Caco-2 (cell line): ENCODE measurements around the gene FAM25C. TPM values are rescaled to one million over a fixed set of nuclear protein-coding genes. Genes with fewer than 3 reads are reported as not detected.
"Not testable (repeated sequence)": the region's sequence is repeated elsewhere in the genome, so short reads cannot be mapped to it uniquely, and the experiment has no call there.

Experiments
- Bru-seq: library from RNA; stranded (reverse); fragments of 400-500 nt; gene quantifications from one replicate; lab custom pipeline; 2021; lab: Mats Ljungman, UMichigan
- BruChase-seq, 2 experiments: library from RNA; stranded (reverse); fragments of 400-500 nt; gene quantifications; one replicate each; lab custom pipeline; 2021; lab: Mats Ljungman, UMichigan
- BruUV-seq: library from RNA; stranded (reverse); fragments of 400-500 nt; replicated peaks from 2 replicates; lab custom pipeline; 2021; lab: Mats Ljungman, UMichigan
- CTCF ChIA-PET: fragments of 300-600 bp; sonication (Branson Sonifier 250); formaldehyde crosslinking; loops from one replicate; lab custom pipeline; 2022; ENCODE audit warnings: antibody characterized with exemption; lab: Charles Lee
- POLR2A ChIA-PET: fragments of 300-600 bp; sonication (Branson Sonifier 250); formaldehyde crosslinking; loops from one replicate; lab custom pipeline; 2022; ENCODE audit warnings: antibody characterized with exemption; lab: Charles Lee
- DNase-seq, 2 experiments: peaks; one replicate each; pipeline versions ENCODE4 v3.0.0 to v3.0.0-alpha.2; 2020 to 2022
- H3K27me3 ChIP-seq: replicated peaks from 2 replicates; pipeline ENCODE4 v1.6.0; 2011; ENCODE audit warnings: low read length; ENCODE audit not compliant: control insufficient read depth, insufficient read depth
- H3K36me3 ChIP-seq: 2 replicates; pipeline ENCODE4 v1.5.1; 2011; ENCODE audit warnings: low read length; ENCODE audit not compliant: control insufficient read depth, insufficient read depth
- H3K4me1 ChIP-seq: fragments of 250-450 bp; sonication (Bioruptor Pico); 2 replicates; pipeline ENCODE4 v1.5.1; 2020; ENCODE audit warnings: mild to moderate bottlenecking
- H3K4me3 ChIP-seq: 2 replicates; pipeline ENCODE4 v1.5.1; 2011; ENCODE audit warnings: low read depth, mild to moderate bottlenecking, control low read depth, low read length
- H3K9me3 ChIP-seq: fragments of 250-450 bp; sonication (Bioruptor Pico); 2 replicates; pipeline ENCODE4 v1.5.1; 2020; ENCODE audit warnings: mild to moderate bottlenecking, moderate library complexity
- H3K27ac Mint-ChIP-seq: one replicate; pipeline ENCODE4 v1.8.0; 2022; ENCODE audit warnings: mixed read lengths; ENCODE audit not compliant: unreplicated experiment
- H3K27me3 Mint-ChIP-seq: one replicate; pipeline ENCODE4 v1.8.0; 2022; ENCODE audit warnings: mixed read lengths; ENCODE audit not compliant: insufficient read depth, unreplicated experiment
- H3K36me3 Mint-ChIP-seq: one replicate; pipeline ENCODE4 v1.8.0; 2022; ENCODE audit warnings: mild to moderate bottlenecking, mixed read lengths; ENCODE audit not compliant: insufficient read depth, unreplicated experiment
- H3K4me1 Mint-ChIP-seq: one replicate; pipeline ENCODE4 v1.8.0; 2022; ENCODE audit warnings: low read depth, mixed read lengths; ENCODE audit not compliant: unreplicated experiment
- H3K4me3 Mint-ChIP-seq: one replicate; pipeline ENCODE4 v1.8.0; 2022; ENCODE audit warnings: mild to moderate bottlenecking, moderate library complexity, mixed read lengths; ENCODE audit not compliant: unreplicated experiment
- H3K9me3 Mint-ChIP-seq: one replicate; pipeline ENCODE4 v1.8.0; 2022; ENCODE audit warnings: mixed read lengths; ENCODE audit not compliant: unreplicated experiment
- intact Hi-C: fragments of 100-400 bp; cut with micrococcal nuclease; formaldehyde crosslinking; loops from one replicate; pipeline ENCODE4 v1.10.0; 2022; ENCODE audit not compliant: unreplicated experiment
- long read RNA-seq: library from polyadenylated mRNA; stranded (forward); transcript quantifications from one replicate; pipeline ENCODE4 v2.0.0, GENCODE V29; 2022
- total RNA-seq: library from RNA; stranded (reverse); gene quantifications from 2 replicates; pipeline ENCODE4 v1.2.3, GENCODE V29; 2022

FAM25C gene
- total RNA-seq: not detected in 2 replicates
- not detected for Bru-seq, nascent RNA
- BruChase-seq, experiment 1, labeled RNA remaining after a 2-hour chase: not detected
- BruChase-seq, experiment 2, labeled RNA remaining after a 6-hour chase: not detected
- long read RNA-seq: 0 reads

GRCh38 chr10:47999691-48000090 lies at the start of gene FAM25C:
Gene FAM25C (minus strand): TSS chr10:47999791. CDS start chr10:47999765, 26 bp downstream.
- H3K36me3 Mint-ChIP-seq, DNase-seq, H3K4me3 ChIP-seq, H3K27me3 ChIP-seq, CTCF ChIA-PET, POLR2A ChIA-PET, H3K4me3 Mint-ChIP-seq, H3K27me3 Mint-ChIP-seq, BruUV-seq, H3K9me3 Mint-ChIP-seq, H3K9me3 ChIP-seq, H3K4me1 ChIP-seq, H3K36me3 ChIP-seq, H3K27ac Mint-ChIP-seq, intact Hi-C loops, H3K4me1 Mint-ChIP-seq: not testable (repeated sequence)

- H3K4me1 ChIP-seq, CTCF ChIA-PET, H3K36me3 Mint-ChIP-seq, H3K27me3 Mint-ChIP-seq, intact Hi-C loops, DNase-seq, H3K27ac Mint-ChIP-seq, H3K4me3 Mint-ChIP-seq, H3K4me1 Mint-ChIP-seq, H3K9me3 Mint-ChIP-seq, POLR2A ChIA-PET, H3K4me3 ChIP-seq, H3K36me3 ChIP-seq, H3K9me3 ChIP-seq, H3K27me3 ChIP-seq, BruUV-seq: not testable (repeated sequence)
Observed at GRCh38 chr10:48044557-48044956, 45.0 kb upstream of the FAM25C start.

- intact Hi-C loops, H3K27ac Mint-ChIP-seq, H3K9me3 ChIP-seq, H3K36me3 ChIP-seq, H3K4me3 ChIP-seq, H3K27me3 ChIP-seq, H3K4me1 ChIP-seq, H3K4me3 Mint-ChIP-seq, H3K36me3 Mint-ChIP-seq, H3K4me1 Mint-ChIP-seq, POLR2A ChIA-PET, DNase-seq, H3K27me3 Mint-ChIP-seq, CTCF ChIA-PET, BruUV-seq, H3K9me3 Mint-ChIP-seq: not testable (repeated sequence)
Observed at GRCh38 chr10:48031390-48031789, 31.8 kb upstream of the FAM25C start.

GRCh38 chr10:48002306-48002705 lies 2.7 kb upstream of the FAM25C start:
- BruUV-seq, POLR2A ChIA-PET, H3K9me3 Mint-ChIP-seq, H3K4me3 ChIP-seq, H3K4me3 Mint-ChIP-seq, H3K27ac Mint-ChIP-seq, intact Hi-C loops, DNase-seq, H3K4me1 Mint-ChIP-seq, H3K27me3 ChIP-seq, H3K36me3 ChIP-seq, H3K4me1 ChIP-seq, CTCF ChIA-PET, H3K36me3 Mint-ChIP-seq, H3K27me3 Mint-ChIP-seq, H3K9me3 ChIP-seq: not testable (repeated sequence)

GRCh38 chr10:47994045-47994444 lies 5.5 kb downstream of the FAM25C start:
- intact Hi-C loops, CTCF ChIA-PET, H3K4me1 Mint-ChIP-seq, BruUV-seq, DNase-seq, H3K9me3 ChIP-seq, H3K27me3 ChIP-seq, H3K36me3 Mint-ChIP-seq, H3K4me3 Mint-ChIP-seq, H3K27me3 Mint-ChIP-seq, H3K4me1 ChIP-seq, POLR2A ChIA-PET, H3K27ac Mint-ChIP-seq, H3K36me3 ChIP-seq, H3K4me3 ChIP-seq, H3K9me3 Mint-ChIP-seq: not testable (repeated sequence)

GRCh38 chr10:47992560-47992959 lies 7.0 kb downstream of the FAM25C start:
- H3K9me3 ChIP-seq, H3K27me3 Mint-ChIP-seq, DNase-seq, POLR2A ChIA-PET, BruUV-seq, intact Hi-C loops, H3K4me3 ChIP-seq, H3K36me3 Mint-ChIP-seq, H3K4me3 Mint-ChIP-seq, H3K9me3 Mint-ChIP-seq, H3K4me1 ChIP-seq, H3K27me3 ChIP-seq, H3K27ac Mint-ChIP-seq, H3K4me1 Mint-ChIP-seq, CTCF ChIA-PET, H3K36me3 ChIP-seq: not testable (repeated sequence)

GRCh38 chr10:47991706-47992105 lies 7.9 kb downstream of the FAM25C start:
- H3K36me3 ChIP-seq, H3K4me1 ChIP-seq, H3K36me3 Mint-ChIP-seq, H3K27me3 ChIP-seq, intact Hi-C loops, H3K9me3 Mint-ChIP-seq, BruUV-seq, CTCF ChIA-PET, H3K27me3 Mint-ChIP-seq, H3K4me1 Mint-ChIP-seq, H3K9me3 ChIP-seq: not testable (repeated sequence)
- H3K4me3 ChIP-seq: peak overlapping the region; percentile 38
- POLR2A ChIA-PET: interaction anchor here (0.6 kb wide), 2 partner anchors 279 to 1452 kb away, joined by 3 read pairs; no protein-coding TSS in a partner anchor
- Mint-ChIP-seq H3K4me3 (peak overlapping the region; percentile 70), H3K27ac (peak overlapping the region; percentile 87)
- peak; percentile 89 to 93 for DNase-seq
